AG09319 (cell line): ENCODE measurements around the gene RBM47.

Experiments
- DNase-seq: peaks from one replicate; pipeline ENCODE4 v3.0.0-alpha.2; 2010; ENCODE audit warnings: low read depth; ENCODE audit errors: extremely low read depth
- CTCF ChIP-seq: IDR thresholded peaks from 2 replicates; pipeline ENCODE4 v1.5.1; 2011; ENCODE audit warnings: low read depth, mild to moderate bottlenecking, inconsistent platforms, low read length, moderate library complexity

Gene RBM47

DNA sequence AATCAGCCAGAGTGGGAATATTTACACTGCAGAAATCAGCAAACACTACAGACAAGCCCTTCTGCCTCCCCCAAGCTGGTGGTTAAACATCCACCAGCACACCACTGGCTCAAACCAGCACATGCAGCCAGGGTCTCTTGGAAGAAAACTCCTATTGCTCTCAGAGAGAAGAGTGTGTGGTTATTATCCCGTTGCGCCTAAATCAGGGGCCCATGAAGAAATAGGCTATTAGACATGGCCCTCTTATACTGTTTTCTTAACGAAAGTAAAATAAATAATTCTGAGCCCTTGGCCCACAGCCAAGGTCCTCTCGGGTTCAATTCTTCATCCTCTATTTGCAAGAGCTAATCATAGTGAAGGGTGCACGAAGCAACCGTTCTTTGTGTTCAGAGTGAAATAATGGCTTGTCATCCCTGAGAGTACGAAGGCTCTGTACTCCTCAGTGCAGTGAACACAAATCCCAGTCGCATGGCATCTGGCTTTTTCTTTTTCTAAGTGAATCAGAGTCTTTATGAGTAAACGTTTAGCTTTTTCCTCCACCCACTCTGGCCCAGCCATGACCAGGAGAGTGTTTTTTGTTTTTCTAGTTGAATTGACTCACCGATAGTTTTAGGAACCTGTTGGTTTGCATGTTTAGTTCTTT, 33.4 kb upstream of the RBM47 start:
- peak; percentile 12 for DNase-seq

GRCh38 chr4:40661803-40662202, 32.1 kb upstream of the RBM47 start:
- no peak for TF ChIP-seq CTCF
- DNase-seq: no peak

More for the DNA sequence above, 33.4 kb upstream of the RBM47 start:
- no peak for TF ChIP-seq CTCF

GRCh38 chr4:40656201-40656863, 26.7 kb upstream of the RBM47 start:
- no peak for TF ChIP-seq CTCF
- DNase-seq: no peak

- no peak for TF ChIP-seq CTCF
- DNase-seq: no peak
Measured at GRCh38 chr4:40651280-40651679, 21.6 kb upstream of the RBM47 start.

- no peak for DNase-seq
- no peak for TF ChIP-seq CTCF
Measured at GRCh38 chr4:40649321-40649720, 19.7 kb upstream of the RBM47 start.

DNA sequence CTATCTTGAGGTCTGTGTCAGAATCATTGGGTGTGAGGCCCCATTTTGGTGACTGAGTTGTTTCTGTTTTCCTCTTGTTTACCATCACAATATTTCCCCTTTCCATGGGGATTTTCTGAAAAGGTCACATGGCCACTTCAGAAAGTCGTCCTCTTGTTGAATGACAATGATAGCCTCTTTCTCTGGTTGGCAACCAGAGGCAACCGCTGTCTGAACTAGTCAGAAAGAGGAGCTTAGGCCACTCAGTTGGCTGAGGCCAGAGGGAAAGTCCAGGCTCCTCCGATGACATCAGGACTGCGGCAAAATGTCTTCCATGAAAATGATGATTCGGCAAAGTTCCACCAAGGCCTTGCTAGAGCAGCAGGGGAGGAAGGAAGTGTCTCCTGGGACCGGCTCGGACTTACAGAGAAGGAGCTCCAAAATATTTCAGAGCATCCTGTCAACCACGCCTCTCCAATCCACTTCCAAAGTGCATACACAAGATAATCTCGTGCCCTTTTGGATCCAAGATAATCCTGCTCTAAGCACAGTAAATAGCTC, 19.1 kb upstream of the RBM47 start:
- DNase-seq: no peak
- no peak for TF ChIP-seq CTCF

DNA sequence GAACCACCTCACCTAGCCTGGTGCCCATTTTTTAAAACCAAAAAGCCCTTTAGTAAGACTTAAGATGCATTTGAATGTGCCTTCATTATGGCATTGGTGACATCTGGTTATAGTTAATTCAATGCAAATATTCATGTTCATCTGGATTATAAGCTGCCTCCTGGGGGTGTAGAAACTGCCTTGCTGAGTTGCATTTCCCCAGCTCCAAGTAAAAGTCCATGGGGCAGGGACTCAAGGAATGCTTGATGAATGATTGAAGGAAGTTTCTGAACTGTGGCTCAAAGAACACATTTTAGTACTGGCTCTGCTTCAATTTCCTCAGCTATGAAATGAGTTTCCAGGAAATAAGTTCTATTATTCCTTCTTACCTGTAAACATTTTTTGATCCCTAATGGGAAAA, 18.5 kb upstream of the RBM47 start:
- no peak for DNase-seq
- no peak for TF ChIP-seq CTCF
